Ishikawa (cell line): Measurements from ENCODE around the gene GRIA3.
A peak's percentile ranks its signal among the peaks of the same experiment; 100 is the strongest.

ENCODE experiments used
- CEBPB ChIP-seq: IDR thresholded peaks from 2 replicates; pipeline ENCODE4 v1.6.1; 2012
- CREB1 ChIP-seq: IDR thresholded peaks from 2 replicates; pipeline ENCODE4 v1.6.1; 2012; ENCODE audit warnings: low read depth
- EGR1 ChIP-seq: IDR thresholded peaks from 2 replicates; pipeline ENCODE4 v1.6.1; 2012
- EP300 ChIP-seq: IDR thresholded peaks from 2 replicates; pipeline ENCODE4 v1.6.1; 2012; ENCODE audit warnings: borderline replicate concordance
- FOXM1 ChIP-seq: IDR thresholded peaks from 2 replicates; pipeline ENCODE4 v1.6.1; 2012; ENCODE audit warnings: low read depth, borderline replicate concordance
- NFIC ChIP-seq: IDR thresholded peaks from 2 replicates; pipeline ENCODE4 v1.6.1; 2012
- RAD21 ChIP-seq: IDR thresholded peaks from 2 replicates; pipeline ENCODE4 v1.6.1; 2012; ENCODE audit warnings: low read depth
- TAF1 ChIP-seq: IDR thresholded peaks from 2 replicates; pipeline ENCODE4 v1.6.1; 2012; ENCODE audit warnings: low read depth, mild to moderate bottlenecking
- TCF12 ChIP-seq: IDR thresholded peaks from 2 replicates; pipeline ENCODE4 v1.6.1; 2012; ENCODE audit warnings: low read depth
- TEAD4 ChIP-seq: IDR thresholded peaks from 2 replicates; pipeline ENCODE4 v1.6.1; 2012
- YY1 ChIP-seq: IDR thresholded peaks from 2 replicates; pipeline ENCODE4 v1.6.1; 2012; ENCODE audit warnings: low read depth
- ZBTB7A ChIP-seq: IDR thresholded peaks from 2 replicates; pipeline ENCODE4 v1.6.1; 2012; ENCODE audit warnings: low read depth
- TF ChIP-seq, protein P1 (sequence below): IDR thresholded peaks from 2 replicates; pipeline ENCODE4 v1.6.1; 2012; ENCODE audit warnings: low read depth, mild to moderate bottlenecking
- TF ChIP-seq, protein P2 (sequence below): IDR thresholded peaks from 2 replicates; pipeline ENCODE4 v1.6.1; 2012
- TF ChIP-seq, protein P3 (sequence below): IDR thresholded peaks from 2 replicates; pipeline ENCODE4 v1.6.1; 2012

The GRIA3 gene

DNA sequence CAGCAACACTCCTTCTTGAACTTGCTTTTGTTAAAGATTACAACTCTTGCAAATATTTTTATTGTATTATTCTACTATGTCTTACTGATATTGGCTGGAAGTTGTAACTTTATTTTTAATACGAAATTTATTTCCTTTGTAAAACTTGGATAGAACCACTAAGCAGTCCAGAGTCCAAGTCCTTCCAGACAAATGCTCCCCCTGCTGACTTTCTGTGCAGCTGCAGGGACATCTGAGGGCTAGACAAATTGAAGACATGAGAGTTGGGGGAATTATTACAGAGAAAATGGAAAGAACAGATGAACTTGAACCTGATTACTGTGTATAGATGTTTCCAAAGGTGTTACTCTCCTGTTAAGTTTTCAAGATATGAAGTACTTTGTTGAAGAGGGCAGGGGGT is 238.8 kb downstream of the GRIA3 start:
- TF ChIP-seq RAD21, result peak; percentile 45
- TF ChIP-seq, protein P1, sequence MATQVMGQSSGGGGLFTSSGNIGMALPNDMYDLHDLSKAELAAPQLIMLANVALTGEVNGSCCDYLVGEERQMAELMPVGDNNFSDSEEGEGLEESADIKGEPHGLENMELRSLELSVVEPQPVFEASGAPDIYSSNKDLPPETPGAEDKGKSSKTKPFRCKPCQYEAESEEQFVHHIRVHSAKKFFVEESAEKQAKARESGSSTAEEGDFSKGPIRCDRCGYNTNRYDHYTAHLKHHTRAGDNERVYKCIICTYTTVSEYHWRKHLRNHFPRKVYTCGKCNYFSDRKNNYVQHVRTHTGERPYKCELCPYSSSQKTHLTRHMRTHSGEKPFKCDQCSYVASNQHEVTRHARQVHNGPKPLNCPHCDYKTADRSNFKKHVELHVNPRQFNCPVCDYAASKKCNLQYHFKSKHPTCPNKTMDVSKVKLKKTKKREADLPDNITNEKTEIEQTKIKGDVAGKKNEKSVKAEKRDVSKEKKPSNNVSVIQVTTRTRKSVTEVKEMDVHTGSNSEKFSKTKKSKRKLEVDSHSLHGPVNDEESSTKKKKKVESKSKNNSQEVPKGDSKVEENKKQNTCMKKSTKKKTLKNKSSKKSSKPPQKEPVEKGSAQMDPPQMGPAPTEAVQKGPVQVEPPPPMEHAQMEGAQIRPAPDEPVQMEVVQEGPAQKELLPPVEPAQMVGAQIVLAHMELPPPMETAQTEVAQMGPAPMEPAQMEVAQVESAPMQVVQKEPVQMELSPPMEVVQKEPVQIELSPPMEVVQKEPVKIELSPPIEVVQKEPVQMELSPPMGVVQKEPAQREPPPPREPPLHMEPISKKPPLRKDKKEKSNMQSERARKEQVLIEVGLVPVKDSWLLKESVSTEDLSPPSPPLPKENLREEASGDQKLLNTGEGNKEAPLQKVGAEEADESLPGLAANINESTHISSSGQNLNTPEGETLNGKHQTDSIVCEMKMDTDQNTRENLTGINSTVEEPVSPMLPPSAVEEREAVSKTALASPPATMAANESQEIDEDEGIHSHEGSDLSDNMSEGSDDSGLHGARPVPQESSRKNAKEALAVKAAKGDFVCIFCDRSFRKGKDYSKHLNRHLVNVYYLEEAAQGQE, result no peak
- no peak for TF ChIP-seq TCF12

DNA sequence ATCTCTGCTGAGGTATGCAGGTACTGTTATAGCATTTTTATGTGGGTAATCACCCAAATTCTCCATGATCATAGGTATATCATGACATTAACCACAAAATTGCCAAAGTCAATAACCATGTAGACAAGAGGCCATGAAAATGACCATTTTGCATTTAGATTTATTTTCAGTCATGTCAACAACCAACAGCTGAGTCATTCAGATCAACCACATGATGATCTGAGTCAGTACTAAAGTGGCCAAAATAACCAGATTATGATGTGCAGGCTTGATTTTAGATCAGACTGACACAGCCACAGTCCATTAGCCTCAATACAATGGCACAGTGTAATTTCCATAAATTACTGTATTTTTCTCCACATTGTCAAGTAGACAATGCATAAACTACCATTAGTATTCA is 240.5 kb downstream of the GRIA3 start:
- TF ChIP-seq FOXM1 (no peak), NFIC (no peak), RAD21 (no peak), YY1 (no peak), CREB1 (no peak), EP300 (no peak), ZBTB7A (no peak), TAF1 (no peak), CEBPB (no peak), TCF12 (no peak), TEAD4 (no peak), EGR1 (no peak)
- TF ChIP-seq, protein P2, sequence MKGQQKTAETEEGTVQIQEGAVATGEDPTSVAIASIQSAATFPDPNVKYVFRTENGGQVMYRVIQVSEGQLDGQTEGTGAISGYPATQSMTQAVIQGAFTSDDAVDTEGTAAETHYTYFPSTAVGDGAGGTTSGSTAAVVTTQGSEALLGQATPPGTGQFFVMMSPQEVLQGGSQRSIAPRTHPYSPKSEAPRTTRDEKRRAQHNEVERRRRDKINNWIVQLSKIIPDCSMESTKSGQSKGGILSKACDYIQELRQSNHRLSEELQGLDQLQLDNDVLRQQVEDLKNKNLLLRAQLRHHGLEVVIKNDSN, result no peak
- TF ChIP-seq, protein P3, sequence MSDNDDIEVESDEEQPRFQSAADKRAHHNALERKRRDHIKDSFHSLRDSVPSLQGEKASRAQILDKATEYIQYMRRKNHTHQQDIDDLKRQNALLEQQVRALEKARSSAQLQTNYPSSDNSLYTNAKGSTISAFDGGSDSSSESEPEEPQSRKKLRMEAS, result no peak
- TF ChIP-seq, protein P1, result no peak

DNA sequence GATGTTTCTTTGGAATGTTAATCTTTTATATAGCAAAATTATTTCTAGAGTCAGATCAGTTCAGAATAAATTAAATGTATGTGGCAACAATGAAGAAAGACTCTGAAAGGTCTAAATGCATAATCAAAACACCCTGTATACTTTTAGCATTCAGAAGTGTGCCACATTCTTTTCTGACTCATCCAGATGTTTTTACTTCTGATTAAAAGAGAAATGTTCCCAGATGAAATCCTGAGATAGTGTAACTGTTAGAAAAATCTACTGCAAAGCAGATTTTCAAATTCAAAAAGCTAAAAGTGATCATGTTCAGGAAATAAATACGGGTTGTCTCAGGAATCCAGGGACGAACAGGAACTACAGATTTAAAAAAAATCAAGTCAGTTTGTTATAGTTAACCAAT is 241.4 kb downstream of the GRIA3 start:
- TF ChIP-seq NFIC, result no peak
- TF ChIP-seq, protein P3, result no peak
- no peak for TF ChIP-seq CEBPB
- no peak for TF ChIP-seq TEAD4
- no peak for TF ChIP-seq EP300
- TF ChIP-seq FOXM1, result no peak
- no peak for TF ChIP-seq TAF1
- TF ChIP-seq ZBTB7A, result no peak
- TF ChIP-seq RAD21, result no peak
- TF ChIP-seq YY1, result no peak
- TF ChIP-seq, protein P1, result no peak
- TF ChIP-seq EGR1, result no peak
- TF ChIP-seq, protein P2, result no peak
- TF ChIP-seq CREB1, result no peak
- TF ChIP-seq TCF12, result no peak

DNA sequence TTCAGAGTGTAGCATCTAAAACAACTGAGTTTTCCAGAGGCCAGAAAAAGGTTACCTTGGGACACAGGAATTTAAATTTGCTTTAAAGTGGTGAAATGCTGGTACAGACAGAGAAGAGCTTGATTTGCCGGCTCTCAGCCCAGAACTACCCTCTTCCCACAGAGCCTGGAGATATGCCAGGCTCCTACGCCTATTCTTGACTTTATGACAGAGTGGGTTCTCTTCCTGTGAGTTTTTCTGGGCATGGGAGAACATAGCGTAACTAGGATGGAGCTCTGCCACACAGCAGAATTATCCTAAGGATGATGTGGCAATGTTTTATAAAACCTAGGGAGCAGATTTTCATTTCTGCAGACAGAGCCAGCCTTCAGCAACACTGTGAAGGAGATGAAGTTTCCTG is 241.8 kb downstream of the GRIA3 start:
- no peak for TF ChIP-seq EP300
- TF ChIP-seq, protein P1, result no peak
- TF ChIP-seq CREB1, result no peak
- no peak for TF ChIP-seq EGR1
- TF ChIP-seq TAF1, result no peak
- TF ChIP-seq TCF12, result no peak
- no peak for TF ChIP-seq TEAD4
